ENCODE results near the gene SRGAP3. TPM values are rescaled to one million over a fixed set of nuclear protein-coding genes. Genes with fewer than 3 reads are reported as not detected.
A peak's percentile ranks its signal among the peaks of the same experiment; 100 is the strongest.

The SRGAP3 gene
- total RNA-seq, 1 experiment from 2014 or later, result 5.3 TPM

DNA sequence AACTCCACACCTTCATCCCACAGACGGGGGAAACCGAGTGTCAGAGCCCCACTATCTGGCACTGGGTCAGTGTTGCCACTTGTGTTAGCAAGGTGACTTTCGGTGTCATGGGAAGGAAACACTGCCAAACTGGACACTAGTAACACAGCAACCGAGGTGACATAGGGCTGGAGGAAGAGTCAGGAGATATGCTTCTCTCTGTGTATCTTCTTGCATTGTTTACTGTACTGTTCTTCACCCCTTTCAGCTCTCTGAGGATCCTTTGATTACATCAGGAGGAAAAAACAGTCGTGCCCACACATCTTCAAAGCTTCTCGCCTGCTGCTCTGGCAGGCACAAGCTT lies 176.8 kb downstream of the SRGAP3 start:
- H3K27me3 ChIP-seq (ENCODE audit: control insufficient read depth, insufficient read depth, low read length), result no peaks in the 10 kb centered on the region
- no peak for DNase-seq
- no peaks in the 10 kb centered on the region for H3K36me3 ChIP-seq (replicated peaks; ENCODE audit: control insufficient read depth, insufficient read depth, low read length)
- H3K4me3 ChIP-seq (ENCODE audit: insufficient read depth, low read depth, low read length), result no peak overlapping the region

DNA sequence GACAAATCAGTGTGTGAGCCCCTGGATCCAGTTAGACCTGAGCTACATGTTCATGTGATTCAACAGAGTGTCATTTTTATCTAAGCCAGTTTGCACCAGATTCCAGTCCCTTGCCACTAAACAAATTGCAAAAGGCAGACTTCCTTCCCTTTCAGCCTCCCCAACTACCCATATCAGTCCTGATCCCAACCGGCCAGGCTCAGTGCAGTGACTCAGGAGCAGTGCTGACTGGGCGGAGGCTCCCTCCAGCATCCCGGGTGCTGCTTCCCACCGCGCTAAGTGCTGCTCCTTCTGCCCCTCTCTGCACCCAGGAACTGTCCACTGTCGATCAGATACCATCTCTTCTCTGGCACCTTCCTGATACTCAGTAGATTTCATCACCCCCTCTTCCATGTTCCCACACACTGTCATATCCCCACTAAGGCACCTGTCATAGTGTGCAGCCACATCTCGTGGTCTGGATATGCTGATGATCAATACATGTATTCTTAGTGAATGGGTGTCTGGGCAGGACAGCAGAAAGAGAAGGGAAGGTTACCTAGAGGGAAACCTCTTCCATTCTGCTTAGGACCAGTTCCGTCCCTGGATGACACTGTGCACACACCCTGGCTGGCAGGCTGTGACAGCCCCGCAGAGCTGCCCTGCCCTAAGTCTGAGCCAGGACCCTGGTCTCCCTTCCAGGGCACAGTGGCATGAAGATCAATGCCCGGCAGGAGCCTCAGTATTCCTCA lies 177.3 kb downstream of the SRGAP3 start:
- Histone ChIP-seq H3K4me3 (ENCODE audit: insufficient read depth, low read depth, low read length) (no peak overlapping the region), H3K27me3 (ENCODE audit: control insufficient read depth, insufficient read depth, low read length) (no peaks in the 10 kb centered on the region), H3K36me3 (replicated peaks; ENCODE audit: control insufficient read depth, insufficient read depth, low read length) (no peaks in the 10 kb centered on the region)
- no peak for DNase-seq

DNA sequence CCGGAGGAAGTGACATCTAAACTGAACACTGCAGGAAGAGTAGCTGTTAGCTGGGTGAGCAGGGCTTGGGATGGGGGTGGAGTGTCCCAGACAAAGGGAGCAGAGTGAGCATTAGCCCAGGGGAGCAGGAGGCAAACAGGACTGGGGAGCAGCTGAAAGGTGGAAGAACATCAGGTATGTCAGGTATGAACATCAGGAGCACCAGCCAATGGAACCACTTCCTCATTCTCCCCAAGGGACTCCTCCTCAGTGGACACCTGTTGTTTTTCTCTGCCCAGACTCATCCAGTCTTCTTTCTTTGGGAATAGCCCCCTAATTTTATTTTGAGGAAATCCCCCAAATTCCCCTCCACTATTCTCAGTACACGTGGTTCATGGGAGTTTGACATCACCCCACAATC lies 178.5 kb downstream of the SRGAP3 start:
- Histone ChIP-seq H3K4me3 (ENCODE audit: insufficient read depth, low read depth, low read length) (no peak overlapping the region), H3K36me3 (replicated peaks; ENCODE audit: control insufficient read depth, insufficient read depth, low read length) (no peaks in the 10 kb centered on the region), H3K27me3 (ENCODE audit: control insufficient read depth, insufficient read depth, low read length) (no peaks in the 10 kb centered on the region)
- DNase-seq, result no peak

DNA sequence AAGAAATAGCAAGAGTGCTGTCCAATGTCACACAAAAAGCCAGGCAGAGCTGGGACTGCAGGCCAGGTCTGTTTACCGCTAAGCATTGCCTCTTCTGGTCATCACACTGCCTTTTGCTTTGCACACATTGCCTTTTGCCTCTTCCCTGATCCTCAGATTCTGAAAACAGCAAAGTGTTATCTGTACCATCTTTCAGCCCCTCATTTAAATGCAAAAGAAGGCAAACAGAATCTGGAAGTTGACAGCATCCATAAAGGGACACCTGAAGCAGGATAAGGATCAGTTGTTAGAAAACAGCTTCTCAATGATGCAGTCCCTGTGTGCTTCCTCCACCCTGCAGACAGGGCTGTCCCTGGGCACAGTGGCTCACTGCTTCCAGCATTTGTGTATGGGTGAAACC lies 179.5 kb downstream of the SRGAP3 start:
- H3K27me3 ChIP-seq (ENCODE audit: control insufficient read depth, insufficient read depth, low read length), result no peaks in the 10 kb centered on the region
- H3K36me3 ChIP-seq (replicated peaks; ENCODE audit: control insufficient read depth, insufficient read depth, low read length), result no peaks in the 10 kb centered on the region
- no peak overlapping the region for H3K4me3 ChIP-seq (ENCODE audit: insufficient read depth, low read depth, low read length)
- DNase-seq, result no peak

DNA sequence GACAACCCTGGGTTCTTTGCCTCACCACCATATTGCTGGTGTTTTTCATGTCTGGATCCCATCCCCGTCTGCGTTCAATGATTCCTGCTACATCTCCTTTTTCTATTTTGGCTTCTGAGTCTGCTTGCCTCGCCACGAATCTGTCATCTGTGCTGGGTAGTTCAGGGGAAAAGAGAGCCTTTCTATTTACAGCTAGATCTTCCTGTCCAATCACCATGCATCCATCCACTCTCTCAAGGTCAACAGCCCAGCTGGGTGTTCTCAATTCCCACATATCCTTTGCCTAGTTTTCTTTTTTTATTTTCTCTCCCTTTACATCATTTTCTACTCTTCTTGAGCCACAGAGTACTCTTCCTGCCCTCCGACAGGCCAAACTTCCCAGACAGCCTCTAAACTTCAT lies 181.4 kb downstream of the SRGAP3 start:
- H3K4me3 ChIP-seq (ENCODE audit: insufficient read depth, low read depth, low read length), result no peak overlapping the region
- H3K27me3 ChIP-seq (ENCODE audit: control insufficient read depth, insufficient read depth, low read length), result no peaks in the 10 kb centered on the region
- no peak for DNase-seq
- H3K36me3 ChIP-seq (replicated peaks; ENCODE audit: control insufficient read depth, insufficient read depth, low read length), result no peaks in the 10 kb centered on the region

DNA sequence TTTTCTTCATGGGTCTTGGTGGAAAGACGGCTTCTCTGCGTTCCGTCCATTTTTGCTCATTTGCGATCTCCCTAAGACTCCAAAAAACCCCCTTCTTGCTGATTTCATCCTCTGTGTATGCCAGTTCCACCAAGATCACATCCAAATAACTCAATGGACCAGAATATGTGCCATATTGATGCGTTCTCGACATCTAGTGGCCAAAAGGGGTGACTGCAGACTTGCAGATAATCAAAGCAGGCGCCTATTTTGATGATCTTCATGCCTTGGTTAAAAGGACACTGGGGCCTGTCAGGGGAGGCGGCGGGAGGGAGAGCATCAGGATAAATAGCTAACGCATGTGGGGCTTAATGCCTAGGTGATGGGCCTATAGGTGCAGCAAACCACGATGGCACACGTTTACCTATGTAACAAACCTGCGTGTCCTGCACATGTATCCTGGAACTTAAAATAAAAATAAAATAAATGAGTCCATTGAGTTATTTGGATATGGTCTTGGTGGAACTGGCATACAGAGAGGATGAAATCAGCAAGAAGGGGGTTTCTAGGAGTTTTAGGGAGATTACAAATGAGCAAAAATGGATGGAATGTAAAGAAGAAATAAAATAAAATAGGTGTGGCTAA lies 182.0 kb downstream of the SRGAP3 start:
- Histone ChIP-seq H3K4me3 (ENCODE audit: insufficient read depth, low read depth, low read length) (no peak overlapping the region), H3K36me3 (replicated peaks; ENCODE audit: control insufficient read depth, insufficient read depth, low read length) (no peaks in the 10 kb centered on the region), H3K27me3 (ENCODE audit: control insufficient read depth, insufficient read depth, low read length) (no peaks in the 10 kb centered on the region)
- peak; percentile 79 for DNase-seq

DNA sequence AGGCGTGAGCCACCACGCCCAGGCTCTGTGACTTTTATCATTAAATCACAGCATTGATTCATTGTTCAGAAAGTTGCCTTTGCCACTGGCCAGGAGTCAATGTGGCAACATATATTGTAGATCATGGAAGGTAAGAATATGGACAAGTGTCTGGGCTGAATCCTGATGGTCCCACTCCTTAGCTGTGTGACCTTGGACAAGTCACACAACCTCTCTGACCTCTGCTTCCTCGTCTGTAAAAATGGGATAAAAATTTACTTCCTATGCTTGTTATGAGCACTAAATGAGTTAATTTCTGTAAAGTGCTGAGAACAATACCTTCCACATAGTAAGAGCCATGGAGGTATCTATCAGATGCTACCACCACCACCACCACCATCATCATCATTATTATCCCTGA lies 182.7 kb downstream of the SRGAP3 start:
- H3K36me3 ChIP-seq (replicated peaks; ENCODE audit: control insufficient read depth, insufficient read depth, low read length), result no peaks in the 10 kb centered on the region
- DNase-seq, result no peak
- H3K4me3 ChIP-seq (ENCODE audit: insufficient read depth, low read depth, low read length), result no peak overlapping the region
- H3K27me3 ChIP-seq (ENCODE audit: control insufficient read depth, insufficient read depth, low read length), result no peaks in the 10 kb centered on the region

DNA sequence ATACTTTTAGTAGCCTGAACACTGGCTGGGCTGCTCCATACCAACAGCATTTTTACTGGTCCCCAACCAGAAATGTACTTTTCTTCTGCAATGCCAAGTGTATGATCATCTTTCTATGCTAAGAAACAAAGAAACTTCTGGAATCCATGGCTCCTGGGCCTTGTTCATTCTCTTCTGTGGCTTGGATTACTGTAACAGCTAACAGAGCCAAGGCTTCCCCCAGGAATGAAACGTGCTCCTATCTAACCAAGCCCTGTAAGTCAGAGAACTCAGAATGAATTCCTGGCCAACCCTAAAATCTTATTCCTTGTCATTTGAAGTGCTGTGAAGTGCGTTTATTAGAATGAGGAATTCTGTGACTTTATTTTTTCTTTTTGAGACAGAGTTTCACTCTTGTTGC lies 183.3 kb downstream of the SRGAP3 start:
- no peaks in the 10 kb centered on the region for H3K36me3 ChIP-seq (replicated peaks; ENCODE audit: control insufficient read depth, insufficient read depth, low read length)
- no peak for DNase-seq
- H3K27me3 ChIP-seq (ENCODE audit: control insufficient read depth, insufficient read depth, low read length), result no peaks in the 10 kb centered on the region
- H3K4me3 ChIP-seq (ENCODE audit: insufficient read depth, low read depth, low read length), result no peak overlapping the region

DNA sequence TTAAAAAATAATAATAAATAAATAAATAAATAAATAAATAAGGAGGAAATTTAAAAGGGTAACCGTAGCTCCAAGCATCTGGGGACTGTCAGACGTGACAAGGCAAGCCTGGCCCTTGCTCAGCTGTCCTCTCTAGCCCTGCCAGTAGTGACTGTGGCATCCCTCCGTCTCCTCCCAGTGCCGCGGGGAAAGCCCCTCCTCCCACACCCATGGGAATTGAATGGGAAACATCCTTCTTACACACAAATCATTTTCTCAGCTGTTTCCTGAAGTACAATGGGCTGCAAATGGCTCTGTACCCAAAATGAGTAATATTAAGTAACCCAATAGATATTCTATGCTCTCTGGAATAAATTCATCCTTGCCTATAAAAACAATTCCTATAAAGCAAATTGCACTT lies 184.6 kb downstream of the SRGAP3 start:
- H3K4me3 ChIP-seq (ENCODE audit: insufficient read depth, low read depth, low read length), result no peak overlapping the region
- no peaks in the 10 kb centered on the region for H3K36me3 ChIP-seq (replicated peaks; ENCODE audit: control insufficient read depth, insufficient read depth, low read length)
- no peaks in the 10 kb centered on the region for H3K27me3 ChIP-seq (ENCODE audit: control insufficient read depth, insufficient read depth, low read length)
- DNase-seq, result no peak

DNA sequence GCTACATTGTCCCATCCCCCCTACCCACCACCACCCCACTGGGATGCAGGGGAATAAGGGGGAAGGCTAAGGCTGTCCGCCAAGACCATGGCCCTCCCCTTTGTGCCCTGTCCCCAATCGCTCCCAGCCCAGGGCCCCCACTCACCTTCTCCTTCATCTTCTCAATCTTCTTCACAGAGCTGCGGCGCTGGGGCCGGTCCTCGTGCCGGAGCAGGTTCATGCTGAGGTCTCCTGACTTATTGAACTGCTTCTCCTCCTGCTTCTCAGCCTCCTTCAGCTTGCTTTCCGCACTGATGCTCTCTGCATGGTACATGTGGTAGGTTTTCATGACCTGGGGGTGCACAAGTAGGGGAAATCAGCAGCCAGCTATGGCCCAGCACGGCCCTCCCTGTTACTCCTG lies 185.2 kb downstream of the SRGAP3 start:
- Histone ChIP-seq H3K27me3 (ENCODE audit: control insufficient read depth, insufficient read depth, low read length) (no peaks in the 10 kb centered on the region), H3K4me3 (ENCODE audit: insufficient read depth, low read depth, low read length) (no peak overlapping the region), H3K36me3 (replicated peaks; ENCODE audit: control insufficient read depth, insufficient read depth, low read length) (no peaks in the 10 kb centered on the region)
- DNase-seq, result no peak

DNA sequence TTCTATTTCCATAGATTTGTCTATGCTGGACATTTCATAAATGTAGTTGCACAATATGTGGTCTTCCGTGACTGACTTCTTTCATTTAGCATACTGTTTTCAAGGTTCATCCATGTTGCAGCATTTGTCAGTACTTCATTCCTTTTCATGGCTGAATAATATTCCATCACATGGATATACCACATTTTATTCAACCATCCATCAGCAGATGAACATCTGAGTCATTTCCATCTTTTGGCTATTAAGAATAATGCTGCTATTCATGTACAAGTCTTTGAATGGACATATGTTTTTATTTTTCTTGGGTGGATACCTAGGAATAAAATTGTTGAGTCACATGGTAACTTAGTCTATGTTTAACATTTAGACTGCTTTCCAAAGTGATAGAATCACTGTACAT lies 186.9 kb downstream of the SRGAP3 start:
- Histone ChIP-seq H3K4me3 (ENCODE audit: insufficient read depth, low read depth, low read length) (no peak overlapping the region), H3K27me3 (ENCODE audit: control insufficient read depth, insufficient read depth, low read length) (no peaks in the 10 kb centered on the region), H3K36me3 (replicated peaks; ENCODE audit: control insufficient read depth, insufficient read depth, low read length) (no peaks in the 10 kb centered on the region)
- DNase-seq, result no peak

DNA sequence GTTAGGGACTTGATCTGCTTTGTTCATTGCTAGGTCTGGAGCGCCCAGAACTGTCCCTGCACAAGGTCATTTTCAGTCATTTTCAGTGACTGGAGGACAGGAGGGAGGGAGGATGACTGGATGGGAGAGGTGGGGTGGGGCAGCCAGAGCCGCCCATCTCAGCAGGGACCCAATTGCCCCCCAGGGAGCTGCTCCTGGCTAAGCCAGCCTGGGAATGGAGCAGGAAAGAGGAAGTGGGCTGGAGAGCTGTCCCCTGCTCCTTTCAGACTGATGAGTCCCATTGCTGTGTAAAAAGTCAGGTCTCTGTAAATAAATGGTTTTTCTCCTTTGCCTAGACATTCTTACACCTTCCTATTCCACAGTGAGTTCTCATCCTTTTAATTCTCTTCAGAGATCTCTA lies 187.8 kb downstream of the SRGAP3 start:
- H3K27me3 ChIP-seq (ENCODE audit: control insufficient read depth, insufficient read depth, low read length), result no peaks in the 10 kb centered on the region
- no peak overlapping the region for H3K4me3 ChIP-seq (ENCODE audit: insufficient read depth, low read depth, low read length)
- no peaks in the 10 kb centered on the region for H3K36me3 ChIP-seq (replicated peaks; ENCODE audit: control insufficient read depth, insufficient read depth, low read length)
- DNase-seq, result no peak

DNA sequence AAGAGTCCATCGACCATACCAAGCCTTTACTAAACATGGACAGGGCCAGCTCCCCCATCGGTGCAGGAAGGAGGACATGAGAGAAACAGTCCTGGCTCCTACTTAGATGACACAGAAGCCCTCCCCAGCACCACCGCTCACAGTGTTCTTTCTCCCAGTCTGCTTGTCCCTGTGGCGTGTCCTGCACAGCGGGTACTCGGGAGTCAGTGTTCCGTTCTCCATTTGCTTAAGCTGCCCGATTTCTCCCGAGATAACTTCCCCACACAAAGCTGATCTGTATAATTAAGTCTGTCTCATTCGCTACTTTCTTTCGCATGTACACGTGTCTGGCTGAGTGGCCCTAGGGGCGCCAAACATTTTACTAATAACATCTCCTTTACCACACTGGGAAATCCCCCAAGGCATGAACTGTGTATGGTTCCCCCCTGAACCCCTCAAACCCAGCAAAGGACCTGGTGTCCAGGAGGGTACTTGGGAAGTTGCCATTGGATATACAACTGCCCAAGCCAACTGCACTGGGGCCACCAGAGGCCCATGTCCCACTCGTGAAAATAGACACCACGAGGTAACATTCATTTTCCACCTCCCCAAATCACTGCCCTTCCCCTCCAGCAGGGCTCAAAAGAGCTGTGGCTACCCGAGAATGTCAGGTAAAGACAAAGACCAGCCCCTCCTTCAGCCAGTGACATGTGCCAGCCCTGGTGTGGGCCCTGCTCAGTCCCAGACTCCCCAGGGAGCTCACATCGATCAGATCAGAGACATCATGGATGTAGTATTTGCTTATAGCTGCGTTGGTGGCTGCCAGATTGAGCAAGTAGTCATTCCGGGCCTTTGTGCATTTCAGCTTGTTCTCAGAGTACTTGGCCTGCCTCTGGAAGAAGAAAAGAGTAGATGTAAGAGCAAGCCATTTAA lies 189.7 kb downstream of the SRGAP3 start:
- H3K4me3 ChIP-seq (ENCODE audit: insufficient read depth, low read depth, low read length), result no peak overlapping the region
- H3K36me3 ChIP-seq (replicated peaks; ENCODE audit: control insufficient read depth, insufficient read depth, low read length), result no peaks in the 10 kb centered on the region
- no peaks in the 10 kb centered on the region for H3K27me3 ChIP-seq (ENCODE audit: control insufficient read depth, insufficient read depth, low read length)
- no peak for DNase-seq

DNA sequence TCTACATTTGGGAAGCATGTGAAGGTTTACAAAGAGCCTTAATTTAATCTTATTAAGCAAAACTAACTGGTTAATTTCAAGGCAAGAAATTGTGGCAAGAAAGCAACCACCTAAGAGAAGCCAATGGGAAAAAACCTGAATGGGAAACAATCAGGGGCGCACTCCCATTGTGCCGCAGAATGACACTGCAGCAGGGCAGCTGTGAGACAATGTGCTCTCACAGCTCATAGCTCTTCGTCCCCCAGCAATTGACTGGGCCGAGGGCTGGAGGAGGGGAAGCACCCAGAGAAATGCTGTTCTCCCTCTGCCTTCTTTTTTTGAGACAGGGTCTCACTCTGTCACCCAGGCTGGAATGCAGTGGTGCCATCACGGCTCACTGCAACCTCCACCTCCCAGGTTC lies 192.9 kb downstream of the SRGAP3 start:
- no peak for DNase-seq
- H3K36me3 ChIP-seq (replicated peaks; ENCODE audit: control insufficient read depth, insufficient read depth, low read length), result no peaks in the 10 kb centered on the region

More for the DNA sequence above, 192.9 kb downstream of the SRGAP3 start:
- Histone ChIP-seq H3K4me3 (ENCODE audit: insufficient read depth, low read depth, low read length) (no peak overlapping the region), H3K27me3 (ENCODE audit: control insufficient read depth, insufficient read depth, low read length) (no peaks in the 10 kb centered on the region)

Data from H7 (cell line).